ENCODE data around the gene CDH23.

GRCh38 chr10:71622154-71622526, 225.4 kb downstream of the CDH23 start:
- TF ChIP-seq CTCF (conservative IDR thresholded peaks at IDR 0.05 in 1 of 2, IDR thresholded peaks at IDR 0.05 in 1 of 2; ENCODE audit: extremely low read depth in 1 of 2, insufficient read depth in 1 of 2, low read depth in 1 of 2, low read length in 2 of 2) (no peak), EZH2 (IDR thresholded peaks at IDR 0.05; ENCODE audit: borderline replicate concordance, low read length) (no peak)
